Ecto neural progenitor cell (in vitro differentiated cells): Measurements from ENCODE around the gene DPP10.
A peak's percentile ranks its signal among the peaks of the same experiment; 100 is the strongest.
"Not testable (repeated sequence)": the region's sequence is repeated elsewhere in the genome, so short reads cannot be mapped to it uniquely, and the experiment has no call there.

ENCODE experiments used
- DNase-seq: peaks from one replicate; pipeline ENCODE4 v3.0.0-alpha.2; 2018; ENCODE audit warnings: low spot score

Gene DPP10

GRCh38 chr2:114442510-114442909 lies at the start of gene DPP10:
Gene DPP10 (plus strand): TSS chr2:114442641.
- DNase-seq: peak; percentile 76

GRCh38 chr2:114400890-114401289 lies 41.6 kb upstream of the DPP10 start:
- DNase-seq: no peak

DNA sequence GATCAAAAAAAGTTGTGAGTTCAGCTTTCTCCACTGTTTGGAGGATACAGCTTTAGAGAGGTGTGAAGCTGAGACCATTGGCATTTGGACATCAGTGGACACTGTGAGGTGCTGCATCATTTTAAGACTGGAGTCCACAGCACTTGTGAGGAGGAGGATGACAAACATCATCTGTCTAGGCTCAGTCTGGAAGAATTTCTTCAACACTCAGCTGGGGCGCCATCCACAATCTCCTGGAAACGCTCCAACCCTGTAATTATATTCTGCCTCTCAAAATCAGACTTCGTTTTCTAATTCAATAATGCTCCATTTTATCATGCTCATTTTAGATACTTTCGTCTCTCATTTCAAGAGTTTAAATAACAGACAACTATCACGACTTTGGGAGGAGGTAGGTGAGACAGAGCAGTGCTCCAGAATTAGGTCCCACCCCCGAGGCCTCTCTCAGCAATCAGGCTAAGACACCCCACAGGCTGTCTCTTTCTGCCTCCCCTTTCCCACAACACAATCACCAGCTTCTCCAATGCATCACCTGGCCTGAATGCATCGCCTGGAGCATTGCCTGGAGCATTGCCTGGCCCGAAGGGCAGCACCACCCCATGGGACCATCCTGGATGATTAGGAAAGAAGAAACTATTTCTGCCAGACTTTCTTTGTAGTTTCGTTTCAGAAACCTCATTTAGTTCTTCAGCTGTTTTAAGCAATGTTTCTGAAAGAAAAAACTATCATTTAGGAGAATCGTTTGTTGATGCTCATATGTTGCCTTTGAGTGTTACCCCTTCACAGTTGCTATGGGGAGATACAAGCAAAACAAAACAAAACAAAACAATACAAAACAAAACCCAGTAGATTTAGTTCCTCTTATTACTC lies 37.0 kb upstream of the DPP10 start:
- no peak for DNase-seq

DNA sequence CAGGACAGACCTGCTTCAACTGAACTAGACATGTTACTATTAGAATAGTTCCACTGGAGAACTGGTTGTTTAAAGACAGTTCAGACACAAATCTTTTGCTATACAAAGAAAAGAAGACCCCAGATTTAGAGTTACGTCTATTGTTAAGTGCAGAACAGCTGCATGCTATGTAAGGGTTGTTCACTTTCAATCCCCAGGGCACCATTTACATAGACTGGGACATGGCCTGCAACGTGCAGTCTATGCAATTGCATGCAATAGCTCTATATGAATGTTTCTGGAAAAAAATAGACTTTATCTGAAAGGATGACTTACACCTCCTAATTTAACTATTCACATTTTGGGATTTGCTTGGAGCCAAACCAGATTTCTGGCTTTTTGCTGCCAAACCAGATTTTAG lies 36.1 kb upstream of the DPP10 start:
- no peak for DNase-seq

DNA sequence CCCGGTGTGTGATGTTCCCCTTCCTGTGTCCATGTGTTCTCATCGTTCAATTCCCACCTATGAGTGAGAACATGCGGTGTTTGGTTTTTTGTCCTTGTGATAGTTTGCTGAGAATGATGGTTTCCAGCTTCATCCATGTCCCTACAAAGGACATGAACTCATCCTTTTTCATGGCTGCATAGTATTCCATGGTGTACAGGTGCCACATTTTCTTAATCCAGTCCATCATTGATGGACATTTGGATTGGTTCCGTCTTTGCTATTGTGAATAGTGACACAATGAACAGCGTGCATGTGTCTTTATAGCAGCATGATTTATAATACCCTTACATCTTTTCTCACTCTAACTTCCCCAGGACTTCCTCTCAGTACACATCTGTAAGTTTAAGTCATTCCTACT lies 35.1 kb upstream of the DPP10 start:
- not testable (repeated sequence) for DNase-seq

DNA sequence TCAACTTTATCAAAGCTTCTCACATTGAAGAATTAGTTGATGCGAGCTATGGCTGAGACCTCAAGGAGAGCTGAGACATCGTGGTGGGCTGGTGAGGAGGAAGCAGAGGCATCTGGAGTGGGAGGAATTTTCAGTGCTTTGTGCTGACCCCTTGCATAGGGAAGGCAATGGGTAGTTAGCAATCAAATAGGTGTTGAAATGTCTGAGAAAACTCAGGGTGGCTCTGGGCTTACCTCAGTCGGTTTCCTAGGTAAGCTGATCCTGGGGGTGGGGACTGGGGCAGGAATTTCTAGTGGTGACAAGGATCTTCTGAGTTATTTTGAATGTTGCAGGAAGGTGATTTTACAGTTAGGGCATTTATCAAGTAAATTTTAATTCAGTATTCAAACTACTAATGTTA lies 20.7 kb upstream of the DPP10 start:
- no peak for DNase-seq

DNA sequence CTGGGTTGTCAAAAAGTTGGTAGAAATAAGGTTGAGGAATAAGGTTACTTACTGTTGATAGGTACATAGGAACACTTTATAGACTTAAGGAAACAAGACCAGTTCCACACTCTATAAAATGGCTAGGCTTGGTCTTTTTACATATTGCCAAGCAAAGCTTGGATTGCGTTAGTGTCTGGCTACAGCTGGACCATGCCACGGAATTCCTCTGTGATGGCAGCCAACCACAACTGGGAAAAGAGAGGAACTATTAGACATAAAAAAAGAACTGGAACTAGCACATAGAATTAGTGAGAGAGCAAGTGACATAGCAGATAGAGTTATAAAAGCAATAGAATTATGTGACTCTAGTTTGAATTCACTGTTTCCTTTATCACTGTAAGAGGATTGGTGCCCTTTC lies 17.7 kb upstream of the DPP10 start:
- no peak for DNase-seq

DNA sequence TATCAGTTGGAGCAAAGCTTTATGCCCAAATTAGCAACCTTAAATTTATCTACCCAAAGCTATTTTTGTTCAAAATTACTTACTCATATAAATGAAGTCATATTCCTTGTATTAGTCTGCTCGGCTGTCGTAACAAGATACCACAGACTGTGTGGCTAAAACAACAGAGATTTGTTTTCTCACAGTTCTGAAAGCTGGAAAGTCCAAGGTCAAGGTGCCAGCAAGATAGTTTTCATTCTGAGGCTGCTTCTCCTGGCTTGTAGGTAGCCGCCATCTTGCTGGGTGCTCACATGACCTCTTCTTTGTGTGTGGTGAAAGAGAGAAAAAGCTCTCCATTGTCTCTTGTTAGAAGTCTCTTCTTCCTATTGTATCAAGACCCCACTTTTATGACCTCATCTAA lies 15.7 kb upstream of the DPP10 start:
- DNase-seq: no peak

- DNase-seq: no peak
Observed at GRCh38 chr2:114436329-114436728, 6.1 kb upstream of the DPP10 start.

DNA sequence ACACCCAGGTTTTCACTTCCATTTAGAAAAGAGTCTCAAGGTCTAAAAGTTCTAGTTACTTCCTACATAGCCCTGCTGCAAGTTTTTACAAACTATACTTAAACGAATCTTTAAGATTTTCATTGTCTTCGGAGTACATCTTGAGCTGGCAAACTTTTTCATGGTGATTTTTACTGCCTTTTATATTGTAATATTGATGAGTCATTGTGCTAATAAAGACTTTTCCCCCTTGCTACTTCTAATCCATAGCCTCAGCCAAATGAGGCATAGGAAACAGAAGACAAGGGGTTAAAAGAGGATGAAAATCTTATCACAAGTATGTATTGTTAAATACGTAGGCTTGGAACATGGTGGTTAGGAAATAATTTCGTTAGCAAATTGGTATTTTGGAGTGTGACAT lies 4.1 kb downstream of the DPP10 start:
- DNase-seq: no peak

GRCh38 chr2:114450639-114451038 lies 8.2 kb downstream of the DPP10 start:
- DNase-seq: no peak

DNA sequence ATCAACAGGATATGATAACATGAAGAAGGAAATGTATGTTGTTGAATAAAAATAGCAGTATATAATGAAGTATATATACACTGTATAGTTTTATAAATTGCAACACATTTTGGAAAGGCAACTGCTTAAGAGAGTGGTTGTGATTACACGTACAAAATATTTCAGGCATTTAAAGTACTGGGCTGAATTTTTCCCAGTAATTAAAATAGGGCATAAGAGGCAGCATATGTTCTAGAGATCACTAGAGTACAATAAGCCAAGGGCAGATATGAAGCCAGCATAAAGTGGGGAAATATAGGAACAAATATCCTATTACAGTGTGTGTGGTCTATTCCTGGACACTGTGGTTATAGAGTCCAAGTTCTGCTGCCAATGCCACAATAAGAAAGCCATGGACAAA lies 14.1 kb downstream of the DPP10 start:
- no peak for DNase-seq

DNA sequence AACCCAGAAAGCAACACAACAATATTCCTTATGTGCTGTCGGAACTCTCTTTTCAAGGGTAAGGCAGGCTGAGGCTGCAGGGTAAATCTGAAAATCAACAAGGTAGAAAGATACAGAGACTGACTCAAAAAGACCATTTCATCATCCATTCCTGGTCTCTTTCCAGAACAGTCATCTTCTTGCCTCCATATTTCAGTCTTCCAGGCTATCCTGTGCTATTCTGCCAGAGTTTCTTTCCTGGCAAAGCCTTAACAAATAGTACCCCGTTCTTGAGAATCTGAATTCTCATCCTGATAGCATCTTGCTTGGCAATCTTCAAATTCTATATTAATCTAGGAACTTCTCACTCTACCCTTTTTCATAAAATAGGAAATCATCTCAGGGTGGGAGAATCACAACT lies 15.5 kb downstream of the DPP10 start:
- DNase-seq: no peak

- no peak for DNase-seq
Observed at GRCh38 chr2:114461116-114461515, 18.7 kb downstream of the DPP10 start.

DNA sequence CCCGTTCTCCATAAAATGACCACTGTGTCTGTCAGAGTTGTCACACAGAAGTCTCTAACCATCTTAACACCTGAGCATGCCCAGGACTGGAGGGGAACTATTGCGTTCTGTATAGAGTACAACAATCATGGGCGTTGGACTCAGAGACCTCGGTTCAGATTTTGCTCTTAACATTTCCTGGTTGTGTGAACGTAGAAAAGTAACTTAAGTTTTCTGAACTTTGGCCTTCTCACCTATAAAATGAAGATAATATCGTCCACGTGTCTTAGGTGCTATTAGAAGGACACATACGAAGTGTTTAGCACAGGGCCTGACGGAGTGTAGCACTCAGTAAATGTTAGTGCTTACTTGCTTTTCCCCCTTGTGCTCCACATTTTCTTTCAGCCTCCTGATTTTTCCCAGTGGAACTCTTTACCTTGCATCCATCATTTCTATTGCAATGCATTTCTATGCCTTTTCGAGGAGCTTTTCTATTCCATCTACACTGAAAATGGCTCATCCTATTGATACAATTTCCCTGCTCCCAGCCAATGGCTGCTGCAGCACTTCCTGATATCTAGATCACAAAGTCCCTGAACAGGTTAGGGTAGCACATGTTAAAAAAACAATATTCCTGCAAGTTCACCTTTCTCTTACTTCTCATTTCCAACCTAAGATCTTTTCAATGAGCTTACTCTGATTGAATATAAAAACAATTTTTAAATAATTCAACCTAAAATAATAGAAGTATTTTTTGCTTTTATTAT lies 22.7 kb downstream of the DPP10 start:
- no peak for DNase-seq

DNA sequence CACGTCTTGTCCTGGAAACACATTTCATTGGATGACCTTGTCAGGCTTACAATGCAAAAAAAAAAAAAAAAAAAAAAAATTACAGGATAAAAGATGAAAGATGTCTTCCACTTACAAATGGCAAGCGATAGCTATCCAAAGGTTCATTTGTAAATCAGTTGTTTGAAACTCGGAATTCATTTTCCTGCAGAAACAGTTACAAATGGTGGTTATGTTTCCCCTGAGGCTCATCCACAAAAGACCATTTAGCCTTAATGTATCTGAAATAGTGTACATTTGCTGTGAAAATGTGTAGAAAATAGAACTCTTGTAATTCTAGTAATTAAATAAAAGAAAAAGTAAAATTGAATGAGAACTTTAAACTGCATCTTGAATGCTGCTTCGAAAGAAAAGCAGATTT lies 25.9 kb downstream of the DPP10 start:
- no peak for DNase-seq

GRCh38 chr2:114472246-114472645 lies 29.8 kb downstream of the DPP10 start:
- no peak for DNase-seq

- DNase-seq: no peak
Observed at GRCh38 chr2:114472726-114473125, 30.3 kb downstream of the DPP10 start.

DNA sequence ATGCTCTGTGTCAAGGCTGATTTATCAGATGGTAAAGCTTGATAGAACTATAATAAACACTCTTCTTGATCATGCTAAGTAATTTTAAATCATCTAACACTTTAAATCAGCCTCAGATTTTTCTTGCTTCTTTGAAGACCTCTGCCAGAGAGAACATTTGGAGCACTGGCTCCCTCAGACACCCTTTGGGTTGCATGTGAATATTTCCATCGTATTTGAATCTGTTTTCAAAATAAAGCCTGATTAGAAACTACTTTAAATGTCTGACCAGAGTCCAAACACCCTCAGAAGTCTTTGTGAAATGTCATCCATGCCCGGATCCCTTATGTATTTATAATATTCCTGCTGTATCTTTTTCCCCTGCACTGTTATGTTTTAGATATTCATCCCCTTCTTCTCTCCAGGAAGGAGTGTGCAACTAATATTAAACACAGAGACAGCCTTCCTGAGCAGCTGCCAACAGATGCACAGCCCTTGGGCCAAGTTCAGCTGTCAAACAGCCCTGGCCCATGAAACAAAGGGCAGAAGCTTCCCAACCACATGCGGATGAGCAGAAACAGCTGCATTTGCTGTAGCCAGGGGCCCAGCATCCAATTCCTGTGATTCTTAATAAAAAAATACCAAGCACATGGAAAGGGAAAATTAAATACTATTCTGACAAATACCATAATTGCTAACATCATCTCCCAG lies 46.5 kb downstream of the DPP10 start:
- no peak for DNase-seq

DNA sequence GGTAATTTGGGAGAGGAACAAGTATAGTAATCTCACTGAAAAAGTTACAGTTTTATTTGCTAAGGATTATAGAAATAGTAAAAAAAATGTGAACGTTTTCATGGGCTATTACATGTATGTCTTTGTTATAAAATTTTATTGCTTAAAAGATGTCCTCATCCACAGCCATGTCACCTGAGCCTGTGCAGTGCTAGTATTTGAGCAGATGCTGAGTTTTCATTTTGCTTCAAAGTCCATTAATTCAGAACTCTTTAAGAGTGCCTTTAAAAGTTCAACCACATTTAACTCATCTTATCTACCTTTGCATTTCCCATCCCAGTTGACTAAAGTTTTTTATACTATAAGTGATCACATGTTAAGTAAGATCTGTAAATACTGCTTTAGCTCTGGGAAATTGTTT lies 52.6 kb downstream of the DPP10 start:
- no peak for DNase-seq

GRCh38 chr2:114496959-114497358 lies 54.5 kb downstream of the DPP10 start:
- no peak for DNase-seq

GRCh38 chr2:114499101-114499500 lies 56.7 kb downstream of the DPP10 start:
- no peak for DNase-seq

GRCh38 chr2:114507744-114508143 lies 65.3 kb downstream of the DPP10 start:
- no peak for DNase-seq
